ENCODE data around the gene SENP2. TPM values are rescaled to one million over a fixed set of nuclear protein-coding genes. Genes with fewer than 3 reads are reported as not detected.
"Not testable (repeated sequence)": the region's sequence is repeated elsewhere in the genome, so short reads cannot be mapped to it uniquely, and the experiment has no call there.

Gene SENP2
- total RNA-seq, 1 experiment from 2014 or later, result 40.1 TPM

GRCh38 chr3:185586686-185587039 lies 568 bp downstream of the SENP2 start:
- no peak for DNase-seq (ENCODE audit: low read depth)

DNA sequence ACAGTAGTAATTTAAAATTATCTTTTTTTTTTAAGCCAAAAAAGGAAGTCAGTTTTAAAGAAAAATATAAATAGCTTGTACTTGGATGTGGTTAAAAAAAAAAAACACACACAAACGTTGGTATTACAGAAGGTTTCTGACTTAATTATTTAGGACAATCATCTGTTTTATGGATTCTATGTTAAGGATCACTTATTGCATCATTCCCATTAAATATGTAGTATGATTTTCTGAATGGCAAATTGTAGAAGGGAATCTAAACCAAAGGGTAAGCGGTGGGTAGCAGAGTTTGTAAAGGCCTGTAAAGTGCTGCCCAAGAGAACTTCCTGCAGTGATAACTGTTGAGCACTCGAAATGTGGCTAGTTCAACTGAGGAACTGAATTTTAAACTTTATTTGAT lies 8.0 kb downstream of the SENP2 start:
- DNase-seq (ENCODE audit: low read depth), result no peak

DNA sequence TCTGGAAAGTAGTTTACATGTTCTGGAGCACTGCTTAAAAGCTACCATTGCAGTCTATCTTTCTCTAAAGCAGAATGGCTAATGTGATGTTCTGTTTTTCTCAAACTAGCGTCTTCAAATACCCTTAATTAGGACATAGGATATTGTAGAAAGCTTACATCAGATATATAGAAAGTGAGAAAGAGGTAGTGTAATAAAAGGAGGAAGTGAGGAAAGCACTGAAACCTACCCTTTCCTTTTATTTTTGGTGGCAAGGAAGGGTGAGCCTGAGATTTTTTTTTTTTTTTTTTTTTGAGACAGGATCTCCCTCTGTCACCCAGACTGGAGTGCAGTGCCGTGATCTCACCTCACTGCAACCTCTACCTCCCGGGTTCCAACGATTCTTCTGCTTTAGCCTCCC lies 9.4 kb downstream of the SENP2 start:
- no peak for DNase-seq (ENCODE audit: low read depth)

DNA sequence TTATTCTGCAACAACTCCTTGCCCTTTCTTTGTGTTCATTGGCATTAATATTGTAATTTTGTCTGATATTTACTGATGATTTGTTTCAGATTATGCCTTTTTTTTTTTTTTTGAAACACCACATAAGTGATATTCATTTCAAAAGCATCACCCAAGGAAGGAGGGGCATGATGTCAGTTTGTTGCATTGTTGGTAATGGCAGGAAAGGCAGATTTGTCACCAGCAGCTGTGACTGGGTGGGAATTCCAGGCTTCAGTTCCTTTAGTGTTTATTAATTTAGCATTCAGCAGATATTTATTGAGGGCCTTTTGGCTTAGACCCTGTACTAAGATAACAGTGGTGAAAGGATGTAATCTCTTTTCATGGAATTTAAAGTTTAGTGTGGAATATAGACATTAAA lies 19.5 kb downstream of the SENP2 start:
- no peak for DNase-seq (ENCODE audit: low read depth)

DNA sequence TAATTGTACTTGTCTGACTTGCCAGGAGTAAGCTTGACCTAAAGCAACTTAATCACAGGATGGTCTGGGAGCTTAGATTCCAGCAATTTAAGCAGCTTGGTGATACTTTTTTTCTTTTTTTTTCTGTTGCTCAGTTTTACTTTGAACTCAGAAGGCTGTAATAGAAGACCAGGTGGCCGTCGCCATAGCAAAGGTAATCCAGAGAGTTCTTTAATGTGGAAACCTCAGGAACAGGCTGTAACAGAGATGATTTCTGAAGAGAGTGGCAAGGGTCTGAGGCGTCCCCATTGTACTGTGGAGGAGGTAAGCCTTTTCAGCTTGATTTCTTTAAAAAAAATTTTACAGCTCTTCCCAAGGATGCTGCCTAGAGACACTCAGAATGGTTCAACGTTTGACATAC lies 20.1 kb downstream of the SENP2 start:
- DNase-seq (ENCODE audit: low read depth), result no peak

DNA sequence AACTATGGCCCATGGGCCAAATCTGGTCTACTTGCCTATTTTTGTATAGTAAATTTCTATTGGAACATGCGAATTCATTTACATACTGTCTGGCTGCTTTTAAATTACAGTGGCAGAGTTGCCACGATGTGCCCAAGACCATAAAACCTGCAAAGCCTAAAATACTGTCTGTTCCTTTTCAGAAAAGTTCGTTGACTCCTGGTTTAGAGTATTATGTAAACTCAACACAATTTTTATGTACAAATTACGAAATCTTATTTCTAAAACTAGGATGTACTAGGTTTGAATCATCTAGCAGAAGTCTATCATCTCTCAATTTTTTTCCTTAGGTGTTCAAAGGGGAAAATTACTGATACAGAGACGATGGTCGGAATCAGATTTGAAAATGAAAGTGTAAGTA lies 26.9 kb downstream of the SENP2 start:
- DNase-seq (ENCODE audit: low read depth), result no peak

GRCh38 chr3:185623939-185624665 lies 38.0 kb downstream of the SENP2 start:
- no peak for DNase-seq (ENCODE audit: low read depth)

- no peak for DNase-seq (ENCODE audit: low read depth)
Measured at GRCh38 chr3:185625784-185626183, 39.7 kb downstream of the SENP2 start.

- DNase-seq (ENCODE audit: low read depth), result no peak
Measured at GRCh38 chr3:185629554-185630181, 43.6 kb downstream of the SENP2 start.

DNA sequence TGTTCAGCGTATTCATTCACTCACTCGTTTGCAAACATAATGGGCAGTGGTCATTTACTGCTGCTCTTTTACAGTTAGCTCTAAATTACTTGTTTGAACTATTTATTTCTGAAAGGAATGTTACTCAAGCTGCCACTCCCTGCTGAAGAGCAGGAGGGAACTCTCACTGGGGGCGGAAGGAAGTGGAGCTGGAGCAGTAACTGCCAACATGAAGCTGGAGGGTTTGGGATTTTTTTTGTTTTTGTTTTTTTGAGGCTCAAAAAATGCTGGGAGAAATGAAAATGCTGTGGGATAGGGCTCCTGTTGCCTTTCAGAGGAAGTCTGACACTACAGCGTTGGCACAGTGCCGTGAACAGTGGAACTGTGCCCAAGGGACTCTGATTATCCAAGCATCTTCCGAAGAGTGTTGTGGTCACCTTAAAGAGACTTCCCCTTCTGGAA lies 44.1 kb downstream of the SENP2 start:
- DNase-seq (ENCODE audit: low read depth), result peak; percentile 88

GRCh38 chr3:185631108-185631507 lies 45.0 kb downstream of the SENP2 start:
- DNase-seq (ENCODE audit: low read depth), result no peak

GRCh38 chr3:185631508-185632206 lies 45.6 kb downstream of the SENP2 start:
- DNase-seq (ENCODE audit: low read depth), result peak; percentile 18

GRCh38 chr3:185632996-185633395 lies 46.9 kb downstream of the SENP2 start:
- DNase-seq (ENCODE audit: low read depth), result no peak

GRCh38 chr3:185637388-185637787 lies 51.3 kb downstream of the SENP2 start:
- no peak for DNase-seq (ENCODE audit: low read depth)

GRCh38 chr3:185638651-185639050 lies 52.6 kb downstream of the SENP2 start:
- DNase-seq (ENCODE audit: low read depth), result not testable (repeated sequence)

GRCh38 chr3:185639632-185640206 lies 53.6 kb downstream of the SENP2 start:
- no peak for DNase-seq (ENCODE audit: low read depth)

GRCh38 chr3:185640308-185640707 lies 54.2 kb downstream of the SENP2 start:
- no peak for DNase-seq (ENCODE audit: low read depth)

DNA sequence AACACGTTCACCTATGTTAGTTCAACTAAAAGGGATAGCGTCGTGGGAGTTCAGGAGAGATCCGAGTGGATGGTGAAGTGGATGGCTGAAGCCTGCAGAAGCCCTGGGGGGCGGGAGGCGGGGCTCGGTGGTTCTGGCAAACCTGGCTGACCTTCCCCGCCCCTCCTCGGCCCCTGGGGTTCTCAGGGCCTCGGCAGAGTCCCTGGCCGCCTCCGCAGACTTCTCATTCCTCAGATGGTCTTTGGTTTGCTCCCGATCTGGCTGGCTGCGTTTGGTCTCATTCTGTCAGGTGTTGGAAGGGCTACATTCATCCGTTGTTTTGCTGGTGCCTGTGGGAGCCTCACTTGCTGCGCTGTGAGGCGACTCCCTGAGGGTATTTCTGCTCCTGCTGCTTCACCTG lies 59.1 kb downstream of the SENP2 start:
- DNase-seq (ENCODE audit: low read depth), result not testable (repeated sequence)

GRCh38 chr3:185645596-185646381 lies 59.7 kb downstream of the SENP2 start:
- DNase-seq (ENCODE audit: low read depth), result no peak

- no peak for DNase-seq (ENCODE audit: low read depth)
Measured at GRCh38 chr3:185646382-185647133, 60.5 kb downstream of the SENP2 start.

All from M059J (cell line).